ENCODE results near the gene TPSD1.
"Not testable (repeated sequence)": the region's sequence is repeated elsewhere in the genome, so short reads cannot be mapped to it uniquely, and the experiment has no call there.

TPSD1 gene

GRCh38 chr16:1255276-1256122, at the start of gene TPSD1:
TSS of gene TPSD1 (plus strand) at chr16:1256069. CDS start at chr16:1256281, 212 bp downstream.
- DNase-seq: not testable (repeated sequence)

DNA sequence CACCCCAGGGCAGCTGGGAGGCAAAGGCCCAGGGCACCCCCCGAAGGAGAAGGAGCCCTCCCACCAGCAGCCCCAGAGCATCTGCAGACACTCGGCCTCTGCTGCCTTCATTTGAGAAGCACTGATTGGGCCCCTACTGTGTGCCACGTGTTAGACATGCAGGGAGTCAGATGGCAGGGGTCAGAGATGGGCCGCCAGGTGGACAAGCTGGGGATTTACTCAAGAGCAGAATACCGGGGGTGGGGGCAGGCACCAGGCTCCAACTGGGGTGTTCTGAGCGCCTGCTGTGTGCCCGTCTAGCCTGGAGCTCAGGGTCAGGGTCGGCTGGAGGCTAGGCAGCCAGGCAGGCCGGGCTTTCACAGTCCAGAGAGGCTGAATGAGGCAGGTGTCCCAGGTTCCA, 49.5 kb upstream of the TPSD1 start:
- DNase-seq: no peak

- DNase-seq: no peak
Measured at GRCh38 chr16:1206786-1207185, 49.1 kb upstream of the TPSD1 start.

DNA sequence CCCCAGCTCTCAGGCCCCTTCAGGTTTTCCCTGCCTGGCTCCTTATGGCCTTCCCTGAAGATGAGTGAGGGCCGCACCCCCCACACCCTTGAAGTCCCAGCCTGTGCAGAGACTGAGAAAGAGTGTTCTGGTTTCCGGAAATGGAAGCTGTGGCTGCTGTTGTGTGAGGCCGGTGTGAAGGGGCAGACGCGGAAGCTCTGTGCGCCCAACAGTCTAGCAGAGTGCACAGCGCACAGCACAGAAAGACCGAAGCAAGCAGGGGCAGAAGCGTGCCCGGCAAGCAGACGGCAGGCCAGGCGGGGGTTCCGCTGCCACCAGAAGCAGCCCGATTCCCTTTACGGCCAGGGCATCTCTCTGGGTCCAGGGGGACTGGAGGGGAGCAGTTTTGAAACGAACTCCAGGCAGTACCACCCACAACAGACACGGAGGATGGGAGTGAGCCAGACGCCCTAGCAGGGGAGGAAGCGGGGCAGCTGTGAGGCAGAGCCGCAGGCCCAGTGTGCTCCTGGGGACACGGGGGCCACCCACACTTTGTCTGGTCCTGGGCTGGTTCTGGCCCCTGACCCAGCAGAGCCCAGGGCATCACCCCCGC, 47.5 kb upstream of the TPSD1 start:
- no peak for DNase-seq

DNA sequence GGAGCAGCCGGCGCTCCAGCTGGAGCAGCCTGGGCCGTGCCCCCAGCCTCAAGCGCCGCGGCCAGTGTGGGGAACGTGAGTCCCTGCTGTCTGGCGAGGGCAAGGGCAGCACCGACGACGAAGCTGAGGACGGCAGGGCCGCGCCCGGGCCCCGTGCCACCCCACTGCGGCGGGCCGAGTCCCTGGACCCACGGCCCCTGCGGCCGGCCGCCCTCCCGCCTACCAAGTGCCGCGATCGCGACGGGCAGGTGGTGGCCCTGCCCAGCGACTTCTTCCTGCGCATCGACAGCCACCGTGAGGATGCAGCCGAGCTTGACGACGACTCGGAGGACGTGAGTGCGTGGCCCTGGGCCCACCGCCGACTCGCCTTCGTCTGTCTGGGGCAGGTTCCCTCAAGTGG, 46.8 kb upstream of the TPSD1 start:
- DNase-seq: no peak

- DNase-seq: no peak
Measured at GRCh38 chr16:1210461-1210860, 45.4 kb upstream of the TPSD1 start.

GRCh38 chr16:1211451-1212268, 44.2 kb upstream of the TPSD1 start:
- no peak for DNase-seq

- DNase-seq: no peak
Measured at GRCh38 chr16:1212616-1213194, 43.2 kb upstream of the TPSD1 start.

GRCh38 chr16:1213231-1213630, 42.6 kb upstream of the TPSD1 start:
- DNase-seq: no peak

DNA sequence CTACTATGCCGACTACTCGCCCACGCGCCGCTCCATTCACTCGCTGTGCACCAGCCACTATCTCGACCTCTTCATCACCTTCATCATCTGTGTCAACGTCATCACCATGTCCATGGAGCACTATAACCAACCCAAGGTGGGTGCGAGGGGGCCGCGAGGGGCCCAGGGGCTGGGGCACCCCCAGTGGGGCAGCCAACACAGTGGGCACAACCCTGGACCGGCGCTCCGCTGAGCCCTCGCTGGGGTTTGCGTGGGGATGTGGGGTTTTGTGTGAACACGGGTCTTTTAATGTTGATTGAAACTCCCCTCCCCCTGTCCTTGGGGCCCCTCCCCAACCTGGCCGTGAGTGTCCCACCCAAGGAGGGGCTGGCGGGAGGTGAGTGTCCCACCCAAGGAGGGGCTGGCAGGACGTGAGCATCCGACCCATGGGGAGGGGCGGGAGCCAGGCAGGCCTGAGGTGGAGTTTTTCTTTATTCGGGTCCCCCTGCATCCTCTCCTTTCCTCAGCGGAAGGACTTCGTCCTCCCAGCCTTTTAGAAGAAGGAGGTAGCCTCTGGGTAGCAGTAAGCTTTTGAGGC, 42.0 kb upstream of the TPSD1 start:
- DNase-seq: no peak

DNA sequence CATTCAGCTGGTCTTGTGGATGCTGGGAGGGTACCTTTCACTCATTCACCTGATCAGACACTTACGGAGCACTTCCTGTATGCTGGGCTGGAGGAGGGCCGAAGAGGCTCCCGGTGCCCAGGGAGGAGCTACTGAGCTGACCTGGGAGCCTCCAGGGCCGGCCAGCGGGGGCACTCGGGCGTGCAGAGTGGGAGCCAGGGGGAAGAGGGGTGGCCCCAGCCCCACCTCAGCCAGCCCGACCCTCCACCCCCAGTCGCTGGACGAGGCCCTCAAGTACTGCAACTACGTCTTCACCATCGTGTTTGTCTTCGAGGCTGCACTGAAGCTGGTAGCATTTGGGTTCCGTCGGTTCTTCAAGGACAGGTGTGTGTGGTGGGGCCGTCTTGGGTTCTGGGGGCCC, 41.1 kb upstream of the TPSD1 start:
- DNase-seq: no peak

- DNase-seq: no peak
Measured at GRCh38 chr16:1215574-1216295, 40.1 kb upstream of the TPSD1 start.

- DNase-seq: no peak
Measured at GRCh38 chr16:1216296-1216619, 39.6 kb upstream of the TPSD1 start.

DNA sequence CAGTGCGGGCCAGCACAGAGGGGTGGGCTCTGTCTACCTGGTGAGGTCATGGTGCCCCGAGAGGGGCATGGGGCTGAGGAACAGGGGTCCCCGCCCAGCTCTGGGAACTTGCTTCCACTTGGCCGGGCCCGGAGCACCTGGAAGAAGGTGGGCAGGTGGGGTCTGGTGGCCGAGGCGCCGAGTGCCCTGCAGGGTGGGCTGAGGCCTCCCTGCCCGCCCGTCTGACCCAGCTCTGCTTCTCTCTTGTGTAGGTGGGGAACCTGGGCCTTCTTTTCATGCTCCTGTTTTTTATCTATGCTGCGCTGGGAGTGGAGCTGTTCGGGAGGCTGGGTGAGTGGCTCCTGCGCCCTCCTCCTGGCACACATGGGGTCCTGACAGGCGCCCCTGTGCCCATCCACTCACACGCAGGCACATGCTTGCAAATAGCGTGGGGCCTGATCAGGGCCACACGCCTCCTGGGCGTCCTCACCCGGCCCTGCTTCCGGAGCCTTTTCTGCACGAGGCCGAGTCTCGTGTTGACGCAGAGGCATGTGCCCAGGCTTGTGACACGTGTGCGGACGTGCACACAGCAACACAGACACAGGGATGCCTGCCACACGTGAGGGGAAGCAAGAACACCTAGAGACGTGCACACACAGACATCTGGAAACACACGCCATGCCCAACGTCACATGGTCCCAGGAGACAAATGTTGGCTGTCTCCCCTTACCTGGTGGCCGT, 39.0 kb upstream of the TPSD1 start:
- DNase-seq: no peak

DNA sequence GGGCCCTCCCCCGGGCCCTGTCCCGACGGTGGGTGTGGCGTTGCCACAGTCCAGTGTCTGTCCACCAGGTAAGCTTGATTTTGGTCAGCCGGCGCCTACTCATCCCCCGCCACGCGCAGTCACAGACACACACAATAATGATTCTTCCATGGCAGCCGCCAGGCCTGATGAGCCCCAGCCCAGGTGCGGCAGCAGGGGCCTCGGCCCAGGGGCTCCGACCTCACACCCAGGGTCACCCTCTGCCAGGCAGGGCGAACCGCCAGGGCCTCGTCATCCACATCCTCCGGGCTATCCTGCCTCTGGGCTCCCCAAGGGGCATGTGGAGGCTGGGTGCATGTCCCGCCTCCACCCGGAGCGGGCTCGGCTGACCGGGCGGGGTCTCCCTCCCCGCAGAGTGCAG, 38.3 kb upstream of the TPSD1 start:
- DNase-seq: no peak

DNA sequence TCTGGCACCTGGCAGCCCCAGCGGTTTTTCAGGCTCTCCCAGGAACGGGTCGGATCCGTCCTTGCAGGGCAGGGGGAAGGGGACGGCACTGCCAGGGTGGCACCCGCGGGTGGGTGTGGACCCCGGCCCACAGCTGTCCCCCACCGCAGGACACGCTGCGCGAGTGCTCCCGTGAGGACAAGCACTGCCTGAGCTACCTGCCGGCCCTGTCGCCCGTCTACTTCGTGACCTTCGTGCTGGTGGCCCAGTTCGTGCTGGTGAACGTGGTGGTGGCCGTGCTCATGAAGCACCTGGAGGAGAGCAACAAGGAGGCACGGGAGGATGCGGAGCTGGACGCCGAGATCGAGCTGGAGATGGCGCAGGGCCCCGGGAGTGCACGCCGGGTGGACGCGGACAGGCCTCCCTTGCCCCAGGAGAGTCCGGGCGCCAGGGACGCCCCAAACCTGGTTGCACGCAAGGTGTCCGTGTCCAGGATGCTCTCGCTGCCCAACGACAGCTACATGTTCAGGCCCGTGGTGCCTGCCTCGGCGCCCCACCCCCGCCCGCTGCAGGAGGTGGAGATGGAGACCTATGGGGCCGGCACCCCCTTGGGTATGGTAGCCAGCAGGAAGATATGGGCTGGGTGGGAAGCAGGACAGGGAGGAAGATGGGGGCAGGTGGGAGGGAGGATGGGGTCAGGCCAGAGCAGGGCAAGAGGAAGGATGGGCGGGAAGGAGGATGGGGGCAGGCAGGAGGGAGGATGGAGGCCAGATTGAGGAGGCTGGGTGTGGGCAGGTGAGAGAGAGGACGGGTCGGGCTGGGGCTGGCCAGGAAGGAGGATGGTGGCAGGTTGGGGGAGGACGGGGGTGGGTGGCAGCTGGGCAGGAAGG, 37.6 kb upstream of the TPSD1 start:
- no peak for DNase-seq

- no peak for DNase-seq
Measured at GRCh38 chr16:1218930-1219611, 36.8 kb upstream of the TPSD1 start.

GRCh38 chr16:1220098-1220728, 35.7 kb upstream of the TPSD1 start:
- DNase-seq: no peak

GRCh38 chr16:1220841-1221627, 34.8 kb upstream of the TPSD1 start:
- no peak for DNase-seq

Measured in amniotic stem cell (primary cell).